ENCODE data around the gene IRF4. TPM values are rescaled to one million over a fixed set of nuclear protein-coding genes. Genes with fewer than 3 reads are reported as not detected.
A peak's percentile ranks its signal among the peaks of the same experiment; 100 is the strongest.

The IRF4 gene
- total RNA-seq, 2 experiments from 2014 or later, result 189 to 291 TPM

DNA sequence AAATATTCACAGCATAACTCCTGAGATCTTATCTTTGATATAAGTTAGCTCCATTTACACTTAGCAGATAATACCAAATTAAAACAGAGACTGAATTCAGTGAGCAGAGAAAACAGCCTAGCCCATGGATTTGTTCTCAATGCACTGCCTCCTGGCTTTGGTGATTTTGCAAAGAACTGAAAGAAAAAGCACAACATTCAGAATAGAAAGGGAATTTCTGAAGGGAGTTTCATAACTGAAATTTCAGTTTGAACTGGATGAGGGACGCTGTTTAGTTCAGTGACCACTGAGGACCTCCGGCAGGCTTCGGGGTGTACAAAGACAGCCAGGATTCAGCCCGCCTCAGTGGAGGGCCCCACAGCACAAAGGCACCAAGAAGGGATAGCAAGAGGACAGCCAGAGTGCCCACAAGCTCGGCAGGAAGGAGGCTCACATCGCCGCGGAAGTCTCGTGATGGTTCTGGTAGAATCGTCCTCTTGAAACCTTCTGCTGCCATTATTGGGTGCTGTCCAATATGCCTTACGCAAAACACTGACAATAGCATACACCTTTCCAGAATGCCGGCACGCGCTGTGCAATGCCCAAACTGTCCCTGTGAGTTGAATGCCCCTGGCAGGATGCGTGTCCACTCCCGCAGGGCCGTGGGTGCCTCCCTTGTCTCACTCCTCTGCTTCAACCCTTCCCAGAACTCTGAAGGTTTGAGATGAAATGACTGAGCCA is 9.7 kb upstream of the IRF4 start:
- no peak for TF ChIP-seq EZH2phosphoT487 (IDR thresholded peaks at IDR 0.05; ENCODE audit: borderline replicate concordance, low read depth, low read length)
- H3K27ac ChIP-seq (ENCODE audit: low read depth, low read length, poor library complexity, severe bottlenecking), result no peak overlapping the region
- H3K4me2 ChIP-seq (ENCODE audit: low read length), result no peak overlapping the region
- no peaks in the 10 kb centered on the region for H3K36me3 ChIP-seq (ENCODE audit: insufficient read depth, low read length)
- H3K79me2 ChIP-seq (ENCODE audit: insufficient read depth, low read depth, low read length), result no peaks in the 10 kb centered on the region
- H3K9me3 ChIP-seq (ENCODE audit: low read length), result no peaks in the 10 kb centered on the region
- DNase-seq (ENCODE audit: low spot score), result no peak
- no peak overlapping the region for H2AFZ ChIP-seq (ENCODE audit: low read length)
- H3K4me3 ChIP-seq (ENCODE audit: low read depth, low read length, poor library complexity, severe bottlenecking), result no peak overlapping the region
- H3K4me1 ChIP-seq (ENCODE audit: insufficient read depth, low read length, poor library complexity, severe bottlenecking), result peaks cover 28% of the 10 kb centered on the region
- intact Hi-C loops (cut with micrococcal nuclease; ENCODE audit: unreplicated experiment), result no loop called here
- no peaks in the 10 kb centered on the region for H3K9me2 ChIP-seq (ENCODE audit: insufficient read depth, low read length)
- no peaks in the 10 kb centered on the region for H4K20me1 ChIP-seq (ENCODE audit: insufficient read depth, low read length)
- CTCF ChIA-PET (ENCODE audit: unreplicated experiment), result no interaction called here
- BruUV-seq (replicated peaks), result no TSS peak
- POLR2A ChIA-PET, result interaction anchor here (1.0 kb wide), 2 partner anchors 26 to 94 kb away, joined by 3 to 4 read pairs; no protein-coding TSS in a partner anchor

DNA sequence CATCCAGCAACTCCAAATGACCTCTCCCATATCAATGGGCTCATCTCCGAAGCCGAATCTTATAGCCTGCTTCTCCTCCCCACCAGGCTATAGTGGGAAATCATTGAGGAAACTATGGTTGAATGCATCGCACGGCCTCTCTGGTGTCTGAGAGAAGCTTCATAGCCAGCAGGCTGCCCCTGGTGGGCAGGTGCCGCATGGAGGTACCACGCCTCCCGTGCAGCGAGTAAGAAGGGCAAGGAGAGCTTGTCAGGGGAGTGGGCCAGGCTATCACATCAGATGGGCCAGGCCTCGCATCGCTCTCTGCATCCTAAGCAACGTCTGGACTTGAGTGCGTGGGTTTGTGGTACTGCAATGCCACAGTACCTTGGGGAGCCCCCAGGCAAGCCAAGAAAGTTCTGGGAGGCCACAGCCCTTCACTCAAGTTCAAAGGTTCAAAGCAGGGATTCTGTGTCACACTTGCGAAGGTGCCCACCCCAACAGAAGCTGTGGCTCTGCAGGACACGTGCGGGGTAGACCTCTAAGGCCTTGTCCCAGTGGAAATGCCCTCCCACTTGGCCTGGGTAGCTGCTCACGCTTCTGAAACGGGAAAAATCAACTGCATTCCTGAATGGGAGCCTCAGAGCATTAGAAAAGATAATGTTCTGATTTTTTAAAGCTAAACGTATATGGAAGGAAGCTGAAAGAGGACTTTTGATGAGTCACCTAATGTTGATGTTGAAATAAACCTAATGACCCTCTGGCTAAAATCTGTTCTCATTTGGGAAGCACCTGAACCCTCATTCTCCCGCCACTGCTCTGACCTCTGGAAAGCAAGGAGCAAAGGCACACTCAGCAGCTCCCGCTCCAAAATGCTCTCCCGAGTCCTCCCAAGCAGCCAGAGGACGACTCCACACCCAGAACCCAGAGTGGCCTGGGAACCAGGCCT is 8.4 kb upstream of the IRF4 start:
- Histone ChIP-seq H2AFZ (ENCODE audit: low read length) (no peak overlapping the region), H3K4me3 (ENCODE audit: low read depth, low read length, poor library complexity, severe bottlenecking) (no peak overlapping the region), H3K27ac (ENCODE audit: low read depth, low read length, poor library complexity, severe bottlenecking) (no peak overlapping the region), H3K4me2 (ENCODE audit: low read length) (no peak overlapping the region), H3K9me2 (ENCODE audit: insufficient read depth, low read length) (no peaks in the 10 kb centered on the region), H3K36me3 (ENCODE audit: insufficient read depth, low read length) (no peaks in the 10 kb centered on the region), H3K9me3 (ENCODE audit: low read length) (no peaks in the 10 kb centered on the region), H4K20me1 (ENCODE audit: insufficient read depth, low read length) (no peaks in the 10 kb centered on the region), H3K4me1 (ENCODE audit: insufficient read depth, low read length, poor library complexity, severe bottlenecking) (peaks cover 16% of the 10 kb centered on the region), H3K79me2 (ENCODE audit: insufficient read depth, low read depth, low read length) (no peaks in the 10 kb centered on the region)
- CTCF ChIA-PET (ENCODE audit: unreplicated experiment), result interaction anchor here (0.5 kb wide), 1 partner anchor 77 kb away, joined by 3 read pairs; no protein-coding TSS in a partner anchor
- BruUV-seq (replicated peaks), result no TSS peak
- POLR2A ChIA-PET, result interaction anchor here (0.6 to 1.3 kb wide), 4 partner anchors 7 to 38 kb away, joined by 3 to 7 read pairs (median 4); no protein-coding TSS in a partner anchor
- intact Hi-C loops (cut with micrococcal nuclease; ENCODE audit: unreplicated experiment), result no loop called here
- TF ChIP-seq EZH2phosphoT487 (IDR thresholded peaks at IDR 0.05; ENCODE audit: borderline replicate concordance, low read depth, low read length), result no peak
- TF ChIP-seq, protein P1, sequence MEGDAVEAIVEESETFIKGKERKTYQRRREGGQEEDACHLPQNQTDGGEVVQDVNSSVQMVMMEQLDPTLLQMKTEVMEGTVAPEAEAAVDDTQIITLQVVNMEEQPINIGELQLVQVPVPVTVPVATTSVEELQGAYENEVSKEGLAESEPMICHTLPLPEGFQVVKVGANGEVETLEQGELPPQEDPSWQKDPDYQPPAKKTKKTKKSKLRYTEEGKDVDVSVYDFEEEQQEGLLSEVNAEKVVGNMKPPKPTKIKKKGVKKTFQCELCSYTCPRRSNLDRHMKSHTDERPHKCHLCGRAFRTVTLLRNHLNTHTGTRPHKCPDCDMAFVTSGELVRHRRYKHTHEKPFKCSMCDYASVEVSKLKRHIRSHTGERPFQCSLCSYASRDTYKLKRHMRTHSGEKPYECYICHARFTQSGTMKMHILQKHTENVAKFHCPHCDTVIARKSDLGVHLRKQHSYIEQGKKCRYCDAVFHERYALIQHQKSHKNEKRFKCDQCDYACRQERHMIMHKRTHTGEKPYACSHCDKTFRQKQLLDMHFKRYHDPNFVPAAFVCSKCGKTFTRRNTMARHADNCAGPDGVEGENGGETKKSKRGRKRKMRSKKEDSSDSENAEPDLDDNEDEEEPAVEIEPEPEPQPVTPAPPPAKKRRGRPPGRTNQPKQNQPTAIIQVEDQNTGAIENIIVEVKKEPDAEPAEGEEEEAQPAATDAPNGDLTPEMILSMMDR (conservative IDR thresholded peaks at IDR 0.05; ENCODE audit: low read length), result peak; percentile 29; the same call in 1 of the 2 replicates
- no peak for DNase-seq (ENCODE audit: low spot score)

DNA sequence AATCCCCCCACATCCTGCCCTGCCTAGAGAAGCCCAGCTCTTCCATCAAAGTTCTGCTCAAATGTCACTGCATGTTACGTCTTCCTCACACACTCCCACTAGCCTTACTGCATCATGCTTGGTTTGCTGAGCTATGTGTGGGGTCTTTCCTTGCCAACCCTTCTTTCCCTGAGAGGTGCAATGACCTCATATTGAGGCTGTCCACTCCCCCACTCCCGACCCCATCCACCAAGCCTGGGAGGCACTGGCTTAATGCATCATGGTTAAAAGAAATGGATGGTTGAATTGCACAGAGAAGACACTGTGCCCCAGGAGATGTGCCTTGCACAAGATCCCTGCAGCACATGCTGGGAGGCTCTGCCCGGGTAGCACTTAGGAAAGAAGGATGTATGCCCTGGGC is 7.7 kb upstream of the IRF4 start:
- Histone ChIP-seq H3K36me3 (ENCODE audit: insufficient read depth, low read length) (no peaks in the 10 kb centered on the region), H3K4me1 (ENCODE audit: insufficient read depth, low read length, poor library complexity, severe bottlenecking) (peaks cover 9% of the 10 kb centered on the region), H2AFZ (ENCODE audit: low read length) (no peak overlapping the region), H3K79me2 (ENCODE audit: insufficient read depth, low read depth, low read length) (no peaks in the 10 kb centered on the region), H3K27ac (ENCODE audit: low read depth, low read length, poor library complexity, severe bottlenecking) (no peak overlapping the region), H3K4me3 (ENCODE audit: low read depth, low read length, poor library complexity, severe bottlenecking) (no peak overlapping the region), H3K4me2 (ENCODE audit: low read length) (no peak overlapping the region), H3K9me2 (ENCODE audit: insufficient read depth, low read length) (no peaks in the 10 kb centered on the region), H4K20me1 (ENCODE audit: insufficient read depth, low read length) (no peaks in the 10 kb centered on the region), H3K9me3 (ENCODE audit: low read length) (no peaks in the 10 kb centered on the region)
- DNase-seq (ENCODE audit: low spot score), result no peak
- no TSS peak for BruUV-seq (replicated peaks)
- CTCF ChIA-PET (ENCODE audit: unreplicated experiment), result interaction anchor here (0.6 kb wide), 1 partner anchor 148 kb away, joined by 3 read pairs; no protein-coding TSS in a partner anchor
- TF ChIP-seq, protein P1 (conservative IDR thresholded peaks at IDR 0.05; ENCODE audit: low read length), result no peak
- no peak for TF ChIP-seq EZH2phosphoT487 (IDR thresholded peaks at IDR 0.05; ENCODE audit: borderline replicate concordance, low read depth, low read length)
- POLR2A ChIA-PET, result interaction anchor here (0.7 to 1.5 kb wide), 4 partner anchors 8 to 31 kb away, joined by 3 to 6 read pairs (median 3); no protein-coding TSS in a partner anchor
- intact Hi-C loops (cut with micrococcal nuclease; ENCODE audit: unreplicated experiment), result no loop called here

All from OCI-LY7 (cell line).